ENCODE data around the gene MDFIC. TPM values are rescaled to one million over a fixed set of nuclear protein-coding genes. Genes with fewer than 3 reads are reported as not detected.

Gene MDFIC
- total and polyA plus RNA-seq, 2 donors (not counting 1 experiment from before 2014, with no cell fraction given) = 19.6 to 66.1 TPM

DNA sequence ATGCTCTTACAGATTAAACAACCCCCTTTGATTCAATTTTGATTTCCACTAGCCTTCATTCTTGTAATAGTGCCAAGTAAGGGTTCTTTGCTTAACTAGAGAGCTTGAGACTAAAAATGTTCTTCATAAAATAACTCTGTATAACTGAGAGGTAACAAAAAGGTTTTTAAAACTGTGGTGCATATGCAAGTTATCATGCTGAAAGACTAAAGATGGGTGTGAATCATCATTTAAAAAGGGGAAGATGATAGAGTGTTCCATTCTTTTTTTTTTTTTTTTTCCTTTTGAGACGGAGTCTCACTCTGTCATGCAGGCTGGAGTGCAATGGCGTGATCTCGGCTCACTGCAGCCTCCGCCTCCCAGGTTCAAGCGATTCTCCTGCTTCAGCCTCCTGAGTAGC, 11.1 kb downstream of the MDFIC start:
- H3K9me3 ChIP-seq (ENCODE audit: control extremely low read depth in 1 of 3, control insufficient read depth in 2 of 3, insufficient read depth in 1 of 3, low read length in 2 of 3) = no peaks in the 10 kb centered on the region
- H3K4me2 ChIP-seq (replicated peaks; ENCODE audit: low read depth, low read length, poor library complexity, severe bottlenecking) = peak overlapping the region; percentile 74
- H3K9ac ChIP-seq (ENCODE audit: low read length) = peak overlapping the region; percentile 57
- intact Hi-C loops (cut with micrococcal nuclease) = loop anchor here (1.0 to 5.0 kb wide), 2 partner anchors 8 to 44 kb away; no protein-coding TSS in a partner anchor
- DNase-seq (no peak), ATAC-seq (ENCODE audit: low read depth) (peak; percentile 39)
- Mint-ChIP-seq H3K4me1 (peaks cover 32% of the 10 kb centered on the region), H3K27me3 (no peaks in the 10 kb centered on the region), H3K9me3 (ENCODE audit: insufficient read depth) (no peaks in the 10 kb centered on the region), H3K4me3 (no peak overlapping the region), H3K27ac (peak overlapping the region; percentile 83)
- H3K27me3 ChIP-seq (replicated peaks in 1 of 4; ENCODE audit: control extremely low read depth in 1 of 4, control insufficient read depth in 3 of 4, insufficient read depth in 4 of 4, low read length in 3 of 4) = no peaks in the 10 kb centered on the region
- peak overlapping the region; percentile 83 to 95 for H3K27ac ChIP-seq (ENCODE audit: low read length in 2 of 2)
- POLR2A ChIA-PET = interaction anchor here (1.2 kb wide), 1 partner anchor 10 kb away, joined by 3 read pairs; no protein-coding TSS in a partner anchor
- H2AFZ ChIP-seq (ENCODE audit: insufficient read depth, low read depth, low read length, poor library complexity, severe bottlenecking) = no peak overlapping the region
- H3K4me3 ChIP-seq (ENCODE audit: control extremely low read depth in 1 of 5, extremely low read depth in 1 of 5, insufficient read depth in 1 of 5, low read depth in 2 of 5, low read length in 4 of 5) = no peak overlapping the region
- TF ChIP-seq EZH2 (IDR thresholded peaks at IDR 0.05; ENCODE audit: borderline replicate concordance, insufficient read depth, low read depth, low read length, poor library complexity, severe bottlenecking) = no peak
- TF ChIP-seq, protein P1, sequence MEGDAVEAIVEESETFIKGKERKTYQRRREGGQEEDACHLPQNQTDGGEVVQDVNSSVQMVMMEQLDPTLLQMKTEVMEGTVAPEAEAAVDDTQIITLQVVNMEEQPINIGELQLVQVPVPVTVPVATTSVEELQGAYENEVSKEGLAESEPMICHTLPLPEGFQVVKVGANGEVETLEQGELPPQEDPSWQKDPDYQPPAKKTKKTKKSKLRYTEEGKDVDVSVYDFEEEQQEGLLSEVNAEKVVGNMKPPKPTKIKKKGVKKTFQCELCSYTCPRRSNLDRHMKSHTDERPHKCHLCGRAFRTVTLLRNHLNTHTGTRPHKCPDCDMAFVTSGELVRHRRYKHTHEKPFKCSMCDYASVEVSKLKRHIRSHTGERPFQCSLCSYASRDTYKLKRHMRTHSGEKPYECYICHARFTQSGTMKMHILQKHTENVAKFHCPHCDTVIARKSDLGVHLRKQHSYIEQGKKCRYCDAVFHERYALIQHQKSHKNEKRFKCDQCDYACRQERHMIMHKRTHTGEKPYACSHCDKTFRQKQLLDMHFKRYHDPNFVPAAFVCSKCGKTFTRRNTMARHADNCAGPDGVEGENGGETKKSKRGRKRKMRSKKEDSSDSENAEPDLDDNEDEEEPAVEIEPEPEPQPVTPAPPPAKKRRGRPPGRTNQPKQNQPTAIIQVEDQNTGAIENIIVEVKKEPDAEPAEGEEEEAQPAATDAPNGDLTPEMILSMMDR (IDR thresholded peaks at IDR 0.05) = no peak
- H3K36me3 ChIP-seq (replicated peaks in 1 of 2; ENCODE audit: control extremely low read depth in 1 of 2, control insufficient read depth in 1 of 2, extremely low read depth in 1 of 2, insufficient read depth in 2 of 2, low read length in 1 of 2) = no peaks in the 10 kb centered on the region
- CTCF ChIA-PET = interaction anchor here (0.7 to 1.7 kb wide), 7 partner anchors 10 to 288 kb away, joined by 3 to 6 read pairs (median 4); partner anchors contain the start of gene MDFIC
- H4K20me1 ChIP-seq (ENCODE audit: control insufficient read depth, insufficient read depth, low read length, poor library complexity, severe bottlenecking) = no peaks in the 10 kb centered on the region
- peaks cover 55 to 70% of the 10 kb centered on the region in 2 donors for H3K4me1 ChIP-seq (ENCODE audit: control insufficient read depth in 2 of 2, insufficient read depth in 2 of 2, low read length in 2 of 2)
- H3K79me2 ChIP-seq (ENCODE audit: control insufficient read depth, insufficient read depth, low read length) = peaks cover 97% of the 10 kb centered on the region
- no CpG with 5 or more reads among the region's 5 CpGs for WGBS (ENCODE audit: insufficient coverage)

DNA sequence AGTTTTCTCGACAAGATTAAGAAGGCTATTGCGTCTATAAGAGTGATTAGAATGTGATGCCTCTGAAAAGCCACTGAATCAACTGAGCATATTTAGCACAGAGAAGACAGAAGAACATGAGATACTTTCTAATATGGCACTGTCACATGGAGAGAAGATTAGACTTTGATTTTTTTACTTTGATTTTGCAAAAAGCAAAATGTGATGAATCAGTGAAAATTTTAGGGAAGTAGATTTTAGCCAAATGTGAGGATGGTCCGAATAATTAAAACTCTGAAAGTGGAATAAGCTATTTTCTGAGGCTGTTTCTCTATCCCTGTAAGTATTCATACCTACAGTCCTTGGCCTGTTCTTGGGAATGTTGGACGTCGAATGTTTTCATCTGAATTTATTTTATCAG, 11.8 kb downstream of the MDFIC start:
- DNase-seq = no peak
- H3K9me3 ChIP-seq (ENCODE audit: control extremely low read depth in 1 of 3, control insufficient read depth in 2 of 3, insufficient read depth in 1 of 3, low read length in 2 of 3) = no peaks in the 10 kb centered on the region
- H3K4me3 Mint-ChIP-seq = peak overlapping the region; percentile 40
- H3K9ac ChIP-seq (ENCODE audit: low read length) = no peak overlapping the region
- H3K4me3 ChIP-seq (ENCODE audit: control extremely low read depth in 1 of 5, extremely low read depth in 1 of 5, insufficient read depth in 1 of 5, low read depth in 2 of 5, low read length in 4 of 5) = no peak overlapping the region
- intact Hi-C loops (cut with micrococcal nuclease) = loop anchor here (1.0 to 5.0 kb wide), 2 partner anchors 8 to 44 kb away; no protein-coding TSS in a partner anchor
- ChIA-PET CTCF (interaction anchor here (1.5 to 1.7 kb wide), 3 partner anchors 10 to 69 kb away, joined by 3 to 5 read pairs (median 3); no protein-coding TSS in a partner anchor), POLR2A (no interaction called here)
- TF ChIP-seq, protein P1 (IDR thresholded peaks at IDR 0.05) = no peak
- TF ChIP-seq EZH2 (IDR thresholded peaks at IDR 0.05; ENCODE audit: borderline replicate concordance, insufficient read depth, low read depth, low read length, poor library complexity, severe bottlenecking) = no peak
- peak overlapping the region; percentile 83 for H3K27ac Mint-ChIP-seq
- H4K20me1 ChIP-seq (ENCODE audit: control insufficient read depth, insufficient read depth, low read length, poor library complexity, severe bottlenecking) = peaks cover 4% of the 10 kb centered on the region
- no CpG with 5 or more reads among the region's 5 CpGs for WGBS (ENCODE audit: insufficient coverage)
- peaks cover 97% of the 10 kb centered on the region for H3K79me2 ChIP-seq (ENCODE audit: control insufficient read depth, insufficient read depth, low read length)
- no peak for ATAC-seq (ENCODE audit: low read depth)
- no peaks in the 10 kb centered on the region for H3K27me3 Mint-ChIP-seq
- H3K4me1 Mint-ChIP-seq = peaks cover 34% of the 10 kb centered on the region
- no peak overlapping the region for H2AFZ ChIP-seq (ENCODE audit: insufficient read depth, low read depth, low read length, poor library complexity, severe bottlenecking)
- no peaks in the 10 kb centered on the region for H3K9me3 Mint-ChIP-seq (ENCODE audit: insufficient read depth)
- peaks cover 48 to 63% of the 10 kb centered on the region in 2 donors for H3K4me1 ChIP-seq (ENCODE audit: control insufficient read depth in 2 of 2, insufficient read depth in 2 of 2, low read length in 2 of 2)
- no peaks in the 10 kb centered on the region for H3K27me3 ChIP-seq (replicated peaks in 1 of 4; ENCODE audit: control extremely low read depth in 1 of 4, control insufficient read depth in 3 of 4, insufficient read depth in 4 of 4, low read length in 3 of 4)
- peak overlapping the region; percentile 26 for H3K4me2 ChIP-seq (replicated peaks; ENCODE audit: low read depth, low read length, poor library complexity, severe bottlenecking)
- H3K36me3 ChIP-seq (replicated peaks in 1 of 2; ENCODE audit: control extremely low read depth in 1 of 2, control insufficient read depth in 1 of 2, extremely low read depth in 1 of 2, insufficient read depth in 2 of 2, low read length in 1 of 2) = no peaks in the 10 kb centered on the region
- H3K27ac ChIP-seq (ENCODE audit: low read length in 2 of 2) = peak overlapping the region; percentile 11 to 95

All from B cell (primary cell).